Measurements from ENCODE around the gene NOXO1.
"Not testable (repeated sequence)": the region's sequence is repeated elsewhere in the genome, so short reads cannot be mapped to it uniquely, and the experiment has no call there.

The NOXO1 gene

GRCh38 chr16:1959269-1960039 is 21.8 kb downstream of the NOXO1 start, which contains the start of gene NDUFB10:
TSS of gene NDUFB10 (plus strand) at chr16:1959538. CDS start at chr16:1959625, 87 bp downstream.
- DNase-seq = peak; percentile 69

GRCh38 chr16:1958715-1959268 is 22.5 kb downstream of the NOXO1 start:
- DNase-seq = no peak

GRCh38 chr16:1958143-1958491 is 23.2 kb downstream of the NOXO1 start:
- not testable (repeated sequence) for DNase-seq

GRCh38 chr16:1957434-1958142 is 23.7 kb downstream of the NOXO1 start:
- not testable (repeated sequence) for DNase-seq

GRCh38 chr16:1953734-1954133 is 27.5 kb downstream of the NOXO1 start:
- no peak for DNase-seq

GRCh38 chr16:1950559-1950958 is 30.7 kb downstream of the NOXO1 start:
- no peak for DNase-seq

GRCh38 chr16:1950047-1950446 is 31.2 kb downstream of the NOXO1 start:
- DNase-seq = no peak

- DNase-seq = no peak
These were observed 31.8 kb downstream of the NOXO1 start for GRCh38 chr16:1949507-1949906.

GRCh38 chr16:1947369-1947670 is 33.9 kb downstream of the NOXO1 start:
- no peak for DNase-seq

GRCh38 chr16:1946495-1947368 is 34.5 kb downstream of the NOXO1 start:
- DNase-seq = no peak

- DNase-seq = no peak
These were observed 35.5 kb downstream of the NOXO1 start for GRCh38 chr16:1945559-1946391.

- no peak for DNase-seq
These were observed 36.6 kb downstream of the NOXO1 start for GRCh38 chr16:1944612-1945199.

GRCh38 chr16:1942810-1943726 is 38.2 kb downstream of the NOXO1 start, which contains the start of gene MSRB1:
TSS of gene MSRB1 (minus strand) at chr16:1943199. CDS start at chr16:1943156, 43 bp downstream.
- DNase-seq = peak; percentile 91

- DNase-seq = no peak
These were observed 39.0 kb downstream of the NOXO1 start for GRCh38 chr16:1942047-1942809.

GRCh38 chr16:1941162-1942046 is 39.9 kb downstream of the NOXO1 start:
- peak; percentile 24 for DNase-seq

GRCh38 chr16:1940273-1941161 is 40.8 kb downstream of the NOXO1 start:
- no peak for DNase-seq

- DNase-seq = not testable (repeated sequence)
These were observed 41.4 kb downstream of the NOXO1 start for GRCh38 chr16:1939833-1940232.

- no peak for DNase-seq
These were observed 42.4 kb downstream of the NOXO1 start for GRCh38 chr16:1938910-1939309.

All from NCI-H510A treated with DMSO at 0.1 percent for 48 hours (cell line).